Tibial nerve (tissue), 3 donors: ENCODE data around the gene COX6B1.

Experiments
- CTCF ChIP-seq, 5 experiments: fragments of 200-600 bp in 3 of 5; fragments of 450-650 bp in 2 of 5; sonication (generic) in 3 of 5; IDR thresholded peaks; one replicate each; pipeline ENCODE4 v1.5.1; 2016 to 2019; ENCODE audit warnings: antibody characterized with exemption in 5 of 5, mild to moderate bottlenecking in 3 of 5, moderate library complexity in 2 of 5
- POLR2A ChIP-seq, 2 donors: fragments of 450-650 bp; IDR thresholded peaks; one replicate each; pipeline ENCODE4 v1.6.1; 2017; ENCODE audit warnings: antibody characterized with exemption in 2 of 2, mild to moderate bottlenecking in 2 of 2, moderate library complexity in 2 of 2

GRCh38 chr19:35661995-35662340 is 13.8 kb downstream of the COX6B1 start:
- no peak for TF ChIP-seq POLR2A (IDR thresholded peaks at IDR 0.05)
- TF ChIP-seq CTCF (IDR thresholded peaks at IDR 0.05): no peak
